DOHH2 (cell line): ENCODE measurements around the gene GLCE.

Source experiments
- H3F3A ChIP-seq: fragments of 200-600 bp; sonication (generic), shearing (Covaris generic); 2 replicates; pipeline ENCODE4 v1.6.0; 2016; ENCODE audit warnings: antibody characterized with exemption, mild to moderate bottlenecking; ENCODE audit not compliant: control insufficient read depth, insufficient read depth
- H3K27ac ChIP-seq: fragments of 200-600 bp; sonication (generic); 2 replicates; pipeline ENCODE4 v1.5.1; 2014; ENCODE audit warnings: low read depth, mild to moderate bottlenecking, low read length, moderate library complexity
- H3K27me3 ChIP-seq: fragments of 200-600 bp; sonication (generic); 2 replicates; pipeline ENCODE4 v1.6.1; 2014; ENCODE audit warnings: mild to moderate bottlenecking, low read length, mixed read lengths; ENCODE audit not compliant: control insufficient read depth
- H3K36me3 ChIP-seq: fragments of 200-600 bp; sonication (generic); 2 replicates; pipeline ENCODE4 v1.6.1; 2014; ENCODE audit warnings: mild to moderate bottlenecking, low read length, moderate library complexity, mixed read lengths; ENCODE audit not compliant: control insufficient read depth
- H3K4me1 ChIP-seq: fragments of 200-600 bp; sonication (generic); 2 replicates; pipeline ENCODE4 v1.6.1; 2014; ENCODE audit warnings: mild to moderate bottlenecking, low read length, mixed read lengths; ENCODE audit not compliant: control insufficient read depth
- H3K4me2 ChIP-seq: fragments of 200-600 bp; sonication (generic); 2 replicates; pipeline ENCODE4 v1.6.0; 2014; ENCODE audit warnings: mild to moderate bottlenecking, low read length, moderate library complexity
- H3K4me3 ChIP-seq: fragments of 200-600 bp; sonication (generic); 2 replicates; pipeline ENCODE4 v1.5.1; 2014; ENCODE audit warnings: mild to moderate bottlenecking, low read length, mixed read lengths
- H3K79me2 ChIP-seq: fragments of 200-600 bp; sonication (generic); 2 replicates; pipeline ENCODE4 v1.6.1; 2014; ENCODE audit warnings: mild to moderate bottlenecking, low read length, mixed read lengths; ENCODE audit not compliant: control insufficient read depth
- H3K9me2 ChIP-seq: fragments of 200-600 bp; sonication (generic); replicated peaks from 2 replicates; pipeline ENCODE4 v1.6.1; 2014; ENCODE audit warnings: mild to moderate bottlenecking, low read length, mixed read lengths; ENCODE audit not compliant: control insufficient read depth
- H3K9me3 ChIP-seq: fragments of 200-600 bp; sonication (generic); 2 replicates; pipeline ENCODE4 v1.6.1; 2014; ENCODE audit warnings: antibody characterized with exemption, low read length, mixed read lengths; ENCODE audit not compliant: control insufficient read depth, insufficient read depth
- H4K20me1 ChIP-seq: fragments of 200-600 bp; sonication (generic); 2 replicates; pipeline ENCODE4 v1.6.0; 2014; ENCODE audit warnings: low read depth, mild to moderate bottlenecking, antibody characterized with exemption, low read length, moderate library complexity; ENCODE audit not compliant: control insufficient read depth, insufficient read depth
- EZH2phosphoT487 ChIP-seq: fragments of 200-600 bp; sonication (generic); IDR thresholded peaks from 2 replicates; pipeline ENCODE4 v1.6.1; 2017; ENCODE audit warnings: borderline replicate concordance, mild to moderate bottlenecking, antibody characterized with exemption, low read length, moderate library complexity, mixed read lengths
- TF ChIP-seq, protein P1 (sequence below): fragments of 200-600 bp; sonication (generic); IDR thresholded peaks from one replicate; pipeline ENCODE4 v1.5.1; 2014; ENCODE audit warnings: antibody characterized with exemption, mild to moderate bottlenecking, low read depth, low read length; ENCODE audit not compliant: poor library complexity, severe bottlenecking

The GLCE gene

DNA sequence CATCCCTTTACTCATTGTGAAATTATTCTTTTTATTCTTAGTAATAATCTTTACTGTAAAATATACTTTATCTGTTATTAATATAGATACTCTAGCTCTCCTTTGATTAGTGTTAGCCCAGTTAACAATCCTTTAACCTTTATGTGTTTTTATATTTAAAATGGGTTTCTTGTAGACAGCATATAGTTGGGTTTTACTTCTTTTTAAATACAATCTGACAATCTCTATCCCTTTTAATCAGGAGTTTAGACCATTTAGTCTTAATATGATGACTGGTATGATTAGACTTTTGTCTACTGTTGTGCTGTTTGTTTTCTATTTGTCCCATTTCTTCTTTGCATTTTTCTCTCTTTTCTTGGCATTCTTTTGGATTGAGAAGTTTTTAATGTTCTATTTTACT lies 30.1 kb downstream of the GLCE start:
- TF ChIP-seq, protein P1, sequence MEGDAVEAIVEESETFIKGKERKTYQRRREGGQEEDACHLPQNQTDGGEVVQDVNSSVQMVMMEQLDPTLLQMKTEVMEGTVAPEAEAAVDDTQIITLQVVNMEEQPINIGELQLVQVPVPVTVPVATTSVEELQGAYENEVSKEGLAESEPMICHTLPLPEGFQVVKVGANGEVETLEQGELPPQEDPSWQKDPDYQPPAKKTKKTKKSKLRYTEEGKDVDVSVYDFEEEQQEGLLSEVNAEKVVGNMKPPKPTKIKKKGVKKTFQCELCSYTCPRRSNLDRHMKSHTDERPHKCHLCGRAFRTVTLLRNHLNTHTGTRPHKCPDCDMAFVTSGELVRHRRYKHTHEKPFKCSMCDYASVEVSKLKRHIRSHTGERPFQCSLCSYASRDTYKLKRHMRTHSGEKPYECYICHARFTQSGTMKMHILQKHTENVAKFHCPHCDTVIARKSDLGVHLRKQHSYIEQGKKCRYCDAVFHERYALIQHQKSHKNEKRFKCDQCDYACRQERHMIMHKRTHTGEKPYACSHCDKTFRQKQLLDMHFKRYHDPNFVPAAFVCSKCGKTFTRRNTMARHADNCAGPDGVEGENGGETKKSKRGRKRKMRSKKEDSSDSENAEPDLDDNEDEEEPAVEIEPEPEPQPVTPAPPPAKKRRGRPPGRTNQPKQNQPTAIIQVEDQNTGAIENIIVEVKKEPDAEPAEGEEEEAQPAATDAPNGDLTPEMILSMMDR, result no peak
- TF ChIP-seq EZH2phosphoT487, result no peak
- no peak overlapping the region for H3K4me3 ChIP-seq
- no peaks in the 10 kb centered on the region for H3K36me3 ChIP-seq
- no peaks in the 10 kb centered on the region for H3K4me1 ChIP-seq
- no peaks in the 10 kb centered on the region for H3F3A ChIP-seq
- peaks cover 3% of the 10 kb centered on the region; the same call in 1 of the 2 replicates for H3K79me2 ChIP-seq
- H3K4me2 ChIP-seq, result no peak overlapping the region
- no peaks in the 10 kb centered on the region for H3K9me2 ChIP-seq
- H3K27ac ChIP-seq, result no peak overlapping the region
- no peaks in the 10 kb centered on the region for H3K27me3 ChIP-seq
- H3K9me3 ChIP-seq, result no peaks in the 10 kb centered on the region
- no peaks in the 10 kb centered on the region for H4K20me1 ChIP-seq

DNA sequence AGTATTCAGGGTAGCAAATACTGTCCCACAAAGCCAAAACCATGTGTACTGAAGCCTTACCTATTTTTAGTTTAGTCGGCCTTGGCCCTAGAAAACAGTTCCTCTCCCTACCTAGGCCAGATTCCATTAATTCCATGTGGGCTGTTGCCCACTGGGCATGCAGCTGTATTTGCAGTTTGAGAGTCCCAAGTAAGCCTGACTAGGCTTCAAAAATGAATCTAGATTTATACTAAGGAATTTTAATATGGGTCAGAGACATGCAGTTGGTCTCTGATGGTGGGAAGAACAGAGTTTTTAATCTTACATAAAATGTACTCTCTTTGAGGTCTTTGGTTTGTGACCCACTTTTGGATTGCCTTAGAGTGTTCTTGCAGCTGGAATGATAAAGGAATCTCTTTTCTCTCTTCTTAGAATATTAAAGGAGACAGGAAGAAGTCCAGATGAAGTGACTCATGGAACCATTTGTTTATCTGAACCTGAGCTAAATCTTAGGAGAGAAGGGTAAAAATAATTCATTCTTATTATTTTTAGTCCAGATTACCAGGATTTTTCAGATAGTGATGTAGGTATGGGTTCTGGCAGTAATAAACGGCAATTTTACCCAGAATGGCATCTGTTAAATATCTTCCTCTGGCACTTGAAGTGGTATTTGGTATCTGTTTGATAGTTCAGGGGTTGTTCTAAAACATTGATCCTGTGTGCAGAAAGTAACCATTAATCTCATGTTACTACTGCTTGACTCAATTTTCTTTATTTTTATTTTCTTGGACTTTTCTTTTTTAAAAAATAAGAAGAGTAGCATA lies 33.8 kb downstream of the GLCE start:
- TF ChIP-seq, protein P1, result no peak
- TF ChIP-seq EZH2phosphoT487, result no peak
- H3F3A ChIP-seq, result no peaks in the 10 kb centered on the region
- H3K27ac ChIP-seq, result no peak overlapping the region
- peaks cover 3% of the 10 kb centered on the region; the same call in 1 of the 2 replicates for H3K79me2 ChIP-seq
- H3K9me2 ChIP-seq, result no peaks in the 10 kb centered on the region
- H4K20me1 ChIP-seq, result no peaks in the 10 kb centered on the region
- H3K4me1 ChIP-seq, result no peaks in the 10 kb centered on the region
- H3K9me3 ChIP-seq, result no peaks in the 10 kb centered on the region
- no peak overlapping the region for H3K4me2 ChIP-seq
- no peaks in the 10 kb centered on the region for H3K27me3 ChIP-seq
- no peak overlapping the region for H3K4me3 ChIP-seq
- peaks cover 5% of the 10 kb centered on the region; the same call in 1 of the 2 replicates for H3K36me3 ChIP-seq

DNA sequence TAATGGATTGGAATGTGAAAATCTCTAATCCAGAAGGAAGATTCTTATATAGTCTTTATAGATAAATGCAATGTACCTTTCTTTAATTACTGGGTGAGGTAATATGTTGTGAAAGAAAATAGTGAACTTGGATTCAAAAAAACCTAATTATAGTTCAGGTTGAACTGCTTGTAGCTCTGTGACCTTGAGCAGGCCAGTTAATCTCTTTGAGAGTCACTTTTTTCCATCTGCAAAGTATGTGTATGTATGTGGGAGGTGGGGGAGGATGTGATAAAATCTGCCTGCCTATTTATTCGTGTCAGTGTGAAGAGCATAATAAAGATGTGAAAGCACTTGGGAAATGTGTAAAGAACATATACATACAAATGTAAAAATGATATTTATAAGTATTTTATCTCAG lies 34.4 kb downstream of the GLCE start:
- H3K27me3 ChIP-seq, result no peaks in the 10 kb centered on the region
- no peaks in the 10 kb centered on the region for H3K9me2 ChIP-seq
- no peaks in the 10 kb centered on the region for H3F3A ChIP-seq
- no peaks in the 10 kb centered on the region for H3K4me1 ChIP-seq
- H3K4me3 ChIP-seq, result no peak overlapping the region
- no peaks in the 10 kb centered on the region for H3K9me3 ChIP-seq
- peaks cover 5% of the 10 kb centered on the region; the same call in 1 of the 2 replicates for H3K36me3 ChIP-seq
- H3K27ac ChIP-seq, result no peak overlapping the region
- no peak for TF ChIP-seq EZH2phosphoT487
- TF ChIP-seq, protein P1, result no peak
- H3K79me2 ChIP-seq, result peaks cover 3% of the 10 kb centered on the region; the same call in 1 of the 2 replicates
- no peaks in the 10 kb centered on the region for H4K20me1 ChIP-seq
- no peak overlapping the region for H3K4me2 ChIP-seq
